T47D (cell line): ENCODE data around the gene LASP1NB.

Experiments
- DNase-seq, 2 experiments: peaks; one replicate each; pipeline versions ENCODE4 v3.0.0 to v3.0.0-alpha.2; 2011 to 2012; ENCODE audit warnings: low read depth in 1 of 2, low spot score in 1 of 2
- JUND ChIP-seq: IDR thresholded peaks from 2 replicates; pipeline ENCODE4 v1.6.1; 2012; ENCODE audit warnings: low read depth
- in situ Hi-C: cut with HindIII; loops from 2 replicates; pipeline ENCODE4 v1.10.0; 2016; ENCODE audit warnings: low sequenced_read_pairs, low pct_unique_long_range_greater_than_20kb

The LASP1NB gene

DNA sequence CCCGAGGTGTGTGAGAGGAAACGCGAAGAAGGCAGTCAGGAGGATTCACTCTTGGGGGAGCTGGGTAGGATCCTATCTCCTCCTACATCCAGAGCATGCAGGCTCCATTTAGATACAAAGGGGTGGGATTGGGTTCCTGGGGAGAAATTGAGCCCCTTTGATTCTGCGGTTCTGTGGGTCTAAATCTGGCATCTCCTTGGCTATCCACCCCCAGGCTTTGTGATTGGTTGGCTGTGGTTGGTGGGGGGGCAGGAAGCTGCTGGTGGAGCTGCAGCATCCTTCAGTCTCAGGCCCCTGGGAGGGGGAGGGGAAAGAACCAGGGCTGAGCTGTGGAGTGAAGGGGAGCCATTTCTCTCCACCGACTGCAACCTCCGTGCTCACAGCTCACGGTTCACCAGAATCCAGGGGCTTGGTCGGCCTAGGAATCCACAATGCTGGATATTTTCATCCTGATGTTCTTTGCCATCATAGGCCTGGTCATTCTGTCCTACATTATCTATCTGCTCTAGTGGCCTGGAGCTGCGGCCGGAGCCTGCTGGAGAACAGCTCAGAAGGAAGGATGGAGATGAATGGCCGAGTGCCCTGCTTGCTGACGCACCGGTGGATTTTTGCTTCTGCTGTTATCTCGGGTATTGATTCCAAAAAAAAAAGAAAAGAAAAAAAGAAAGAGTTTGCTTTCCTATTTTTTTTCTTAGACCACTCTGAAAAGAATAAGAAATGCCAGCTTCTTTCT, at the start of gene LASP1NB:
Gene LASP1NB, plus strand, starts transcription at position 352 of the 733 bp plus-strand sequence.
- in situ Hi-C loops = no loop called here

DNA sequence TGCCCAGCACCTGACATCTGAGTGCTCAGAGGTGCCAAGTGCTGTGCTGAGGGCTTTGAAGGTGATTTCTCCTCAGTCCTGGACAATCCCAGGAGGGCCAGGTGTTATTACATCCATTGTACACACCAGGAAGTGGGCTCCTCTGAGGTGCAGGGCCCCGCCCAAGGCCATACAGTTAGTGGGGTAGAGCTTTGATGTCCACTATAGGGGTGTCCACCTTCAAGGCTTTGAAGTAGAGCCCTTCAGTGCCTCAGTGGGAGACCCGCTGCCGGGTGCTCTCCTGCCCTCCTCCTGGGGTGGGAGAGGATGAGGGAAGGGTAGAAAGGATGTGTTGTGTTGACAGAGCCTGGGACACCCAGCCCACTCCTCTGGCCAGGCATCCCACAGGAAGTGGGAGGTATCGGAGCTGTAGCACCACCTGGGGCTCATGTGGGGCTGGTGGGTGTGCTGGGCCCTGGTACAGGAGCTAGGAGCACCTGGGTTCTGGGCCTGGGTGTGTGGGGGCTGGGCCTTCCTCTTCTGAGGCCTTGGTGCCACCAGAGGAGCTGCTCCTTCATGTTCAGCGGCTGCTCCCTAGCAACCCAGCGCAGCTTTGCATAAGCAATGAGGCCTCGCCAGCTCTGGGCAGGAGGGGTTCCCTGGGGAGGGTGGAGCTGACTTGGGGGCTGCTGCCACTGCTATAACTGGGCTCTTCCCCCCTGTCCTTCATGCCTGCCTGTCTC, 48.1 kb upstream of the LASP1NB start:
- TF ChIP-seq JUND = no peak
- in situ Hi-C loops = no loop called here
- no peak for DNase-seq

More for the DNA sequence above, at the start of gene LASP1NB:
- TF ChIP-seq JUND = no peak
- DNase-seq = no peak

DNA sequence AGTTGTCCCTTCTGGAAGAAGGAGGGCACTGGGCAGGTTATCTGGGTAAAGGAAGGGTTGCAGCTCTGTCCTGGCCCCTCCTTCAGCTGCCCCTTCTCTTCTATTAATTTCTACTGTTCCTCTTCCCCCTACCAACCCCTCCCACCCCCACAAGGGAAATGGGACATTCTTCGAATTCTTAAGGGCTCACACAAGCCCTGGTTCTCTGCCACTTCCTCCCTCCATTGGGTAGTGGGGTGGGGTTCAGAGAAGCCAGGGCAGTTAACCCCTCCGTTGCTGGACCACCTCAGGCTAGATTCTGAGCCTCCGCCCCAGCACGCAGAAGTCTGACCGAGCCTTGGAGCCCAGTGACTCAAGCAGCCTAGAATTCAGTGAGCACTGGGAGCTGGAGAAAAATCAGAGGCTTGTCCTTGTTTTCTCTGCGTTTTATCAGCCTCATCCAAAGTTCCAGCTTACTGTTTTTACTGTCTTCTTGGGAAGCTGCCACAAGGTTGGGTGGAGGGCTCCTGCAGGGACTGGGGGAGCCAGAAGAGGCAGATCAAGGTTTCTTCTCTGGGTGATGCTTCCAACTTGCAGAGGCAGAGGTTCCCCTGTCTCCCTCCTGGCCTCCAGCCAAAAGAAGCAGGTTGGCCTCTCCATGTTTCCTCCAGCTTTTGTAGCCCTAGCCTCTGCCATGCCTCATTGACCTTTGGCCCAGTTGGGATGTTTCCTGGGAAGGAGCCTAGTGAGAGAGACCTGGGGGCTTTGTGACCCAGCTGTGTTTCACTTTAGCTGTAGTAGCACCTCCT, 45.3 kb upstream of the LASP1NB start:
- peak; percentile 72 to 85 for DNase-seq
- no peak for TF ChIP-seq JUND
- in situ Hi-C loops = no loop called here

DNA sequence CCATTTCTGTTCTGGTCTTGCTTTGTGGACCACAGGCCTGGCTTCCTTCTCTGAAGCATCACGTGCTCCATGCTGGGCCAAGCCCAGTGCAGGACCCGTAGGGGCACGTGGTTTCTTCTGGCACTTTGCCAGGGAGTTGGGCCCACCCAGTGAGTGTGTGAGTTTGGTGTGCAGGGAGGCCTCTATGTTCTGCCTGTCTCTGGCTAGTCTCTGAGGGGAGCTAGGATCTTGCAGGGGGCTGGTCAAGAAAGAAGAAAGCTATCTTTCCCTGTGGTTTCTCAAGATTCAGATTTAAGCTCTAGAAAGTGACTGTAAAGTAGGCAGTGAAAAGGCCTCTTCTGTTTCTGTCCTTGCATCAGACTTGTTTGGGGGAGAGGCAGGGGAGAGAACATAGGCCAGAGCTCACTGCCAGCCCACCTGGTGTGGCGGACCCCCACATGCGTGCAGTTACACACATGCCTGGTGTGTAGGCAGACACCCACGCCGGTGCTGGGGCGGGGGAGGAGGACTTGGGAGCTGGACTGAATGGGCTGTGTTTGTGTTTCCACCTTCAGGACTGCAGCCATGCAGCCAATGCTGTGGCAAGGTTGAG, 43.7 kb upstream of the LASP1NB start:
- TF ChIP-seq JUND = no peak
- DNase-seq = no peak
- in situ Hi-C loops = no loop called here

DNA sequence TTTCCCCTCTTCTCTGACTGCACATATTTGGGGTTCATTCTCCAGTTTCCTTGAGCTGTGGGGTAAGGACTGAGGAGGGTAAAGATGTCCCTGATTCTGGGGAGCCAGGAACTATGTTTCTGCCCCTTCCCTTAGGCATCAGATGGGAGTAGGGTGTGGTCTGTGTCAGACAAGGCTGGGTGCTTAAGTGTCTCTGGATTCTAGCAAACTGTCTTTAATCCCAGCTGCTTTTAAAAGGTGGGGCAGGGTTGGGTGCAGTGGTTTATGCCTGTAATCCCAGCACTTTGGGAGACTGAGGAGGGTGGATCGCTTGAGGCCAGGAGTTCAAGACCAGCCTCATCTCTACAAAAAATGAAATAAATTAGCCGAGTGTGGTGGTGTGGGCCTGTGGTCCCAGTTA, 42.5 kb upstream of the LASP1NB start:
- in situ Hi-C loops = no loop called here
- no peak for TF ChIP-seq JUND
- DNase-seq = no peak

DNA sequence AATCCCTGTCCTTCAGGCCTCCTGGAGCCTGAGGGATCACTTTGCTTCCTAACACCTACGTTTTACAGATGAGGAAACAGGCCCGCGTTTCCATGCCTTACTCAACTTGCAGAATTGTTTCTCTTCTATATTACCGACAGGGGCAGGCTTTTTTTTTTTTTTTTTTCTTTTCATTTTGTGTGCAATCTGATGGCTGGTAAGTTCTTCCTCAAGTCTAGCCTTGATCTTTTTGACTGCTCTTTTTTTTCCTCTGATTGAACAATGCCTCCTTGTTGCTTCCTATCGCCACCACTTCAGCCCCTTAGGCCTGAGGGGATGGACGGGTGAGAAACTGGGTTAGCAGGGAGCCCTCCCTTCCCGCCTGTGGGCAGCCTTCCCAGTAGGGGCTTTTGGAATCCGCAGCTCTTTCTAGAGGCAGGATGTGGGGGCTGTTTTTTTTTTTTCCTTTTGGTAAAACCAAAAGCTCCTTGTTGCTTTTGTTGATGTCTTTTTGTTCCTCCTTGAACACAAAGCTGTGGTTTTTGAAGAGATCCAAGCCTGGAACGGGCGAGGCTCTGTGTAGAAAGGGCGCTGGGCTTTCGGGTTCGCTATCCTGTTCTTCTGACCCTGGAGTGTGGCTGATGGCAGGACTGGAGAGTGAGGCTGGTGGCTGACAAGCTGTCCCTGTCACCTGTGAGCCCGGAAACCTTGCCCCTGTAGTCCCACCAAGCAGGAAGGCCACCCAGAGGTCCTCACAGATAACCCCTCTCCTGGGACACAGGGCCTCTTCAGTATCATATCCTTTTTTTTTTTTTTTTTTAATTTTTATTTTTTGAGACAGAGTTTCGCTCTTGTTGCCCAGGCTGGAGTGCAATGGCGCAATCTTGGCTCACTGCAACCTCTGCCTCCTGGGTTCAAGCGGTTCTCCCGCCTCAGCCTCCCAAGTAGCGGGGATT, 41.6 kb upstream of the LASP1NB start:
- no peak for TF ChIP-seq JUND
- no peak for DNase-seq
- in situ Hi-C loops = no loop called here

DNA sequence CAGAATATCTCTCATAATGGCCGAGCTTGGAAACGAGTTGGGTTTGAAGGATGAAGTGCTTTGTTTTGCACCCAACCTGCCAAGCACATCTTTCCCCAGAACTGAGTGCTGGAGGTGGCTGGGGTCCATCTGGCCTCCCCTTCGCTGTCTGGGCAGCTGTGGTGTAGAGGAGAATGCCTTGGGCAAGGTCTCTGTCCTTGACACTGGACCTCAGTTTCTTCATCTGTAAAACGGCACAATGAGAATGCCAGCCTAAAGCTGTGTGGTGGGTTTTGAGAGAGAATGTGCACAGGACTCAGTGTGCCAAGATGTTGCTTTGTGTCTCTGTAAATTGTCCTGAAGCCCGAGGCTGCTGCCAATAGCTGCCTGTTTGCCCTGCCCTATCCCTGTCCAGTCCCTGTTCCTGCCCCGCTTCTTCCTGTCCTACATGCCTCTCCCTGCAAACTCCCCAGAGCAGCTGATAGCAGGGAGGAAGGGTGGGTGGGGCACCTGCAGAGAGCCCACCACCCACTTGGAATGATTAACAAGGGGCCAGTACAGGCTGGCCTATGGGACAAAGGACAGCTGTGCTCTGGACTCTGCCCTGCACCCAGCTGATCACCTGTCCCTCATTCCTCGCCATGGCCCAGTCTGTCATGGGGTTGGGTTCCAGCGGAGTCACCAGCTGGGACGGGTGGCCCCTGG, 40.2 kb upstream of the LASP1NB start:
- no peak for DNase-seq
- in situ Hi-C loops = no loop called here
- TF ChIP-seq JUND = no peak

DNA sequence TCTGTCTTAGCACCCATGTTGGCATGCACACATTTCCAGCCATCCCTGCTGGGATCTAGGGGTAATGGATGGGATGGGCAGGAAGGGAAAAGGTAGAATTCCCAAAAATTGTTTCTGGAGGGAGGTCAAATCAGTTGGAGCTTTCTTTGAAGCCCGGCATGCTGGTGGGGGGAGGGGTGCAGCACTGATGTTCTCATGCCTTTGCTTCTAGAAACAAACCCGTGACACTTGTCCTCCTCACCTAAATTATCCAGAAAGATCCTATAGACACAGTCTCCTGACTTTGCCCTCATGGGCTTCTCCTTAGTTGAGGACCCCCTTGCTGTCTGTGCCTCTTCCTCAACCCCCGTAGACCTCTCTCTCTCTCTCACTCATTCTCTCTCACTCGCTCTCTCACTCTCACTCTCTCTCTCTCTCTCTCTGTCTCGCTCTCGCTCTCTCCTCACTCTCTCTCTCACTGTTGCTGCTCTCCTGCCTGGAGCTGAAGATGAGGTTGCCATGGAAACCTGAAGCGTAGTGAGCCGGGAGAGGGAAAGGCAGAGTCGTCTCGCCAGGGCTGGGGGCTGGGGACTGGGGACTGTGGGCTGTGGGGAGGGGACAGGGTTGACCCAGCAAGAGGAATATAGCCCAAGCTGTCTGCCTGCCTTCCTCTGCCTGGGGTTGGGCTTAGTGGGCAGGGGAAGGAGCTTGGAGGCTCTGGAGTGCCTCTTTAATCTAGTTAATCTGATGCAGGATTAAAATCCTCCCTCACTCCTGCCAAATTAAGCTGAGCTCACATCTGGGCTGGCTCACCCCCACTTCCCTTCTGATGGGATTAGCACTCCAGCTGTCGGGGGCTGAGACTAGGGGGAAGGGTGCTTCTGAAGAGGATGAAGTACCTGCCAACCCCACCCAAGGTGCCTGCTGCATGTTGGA, 39.4 kb upstream of the LASP1NB start:
- no peak for TF ChIP-seq JUND
- in situ Hi-C loops = no loop called here
- DNase-seq = no peak

DNA sequence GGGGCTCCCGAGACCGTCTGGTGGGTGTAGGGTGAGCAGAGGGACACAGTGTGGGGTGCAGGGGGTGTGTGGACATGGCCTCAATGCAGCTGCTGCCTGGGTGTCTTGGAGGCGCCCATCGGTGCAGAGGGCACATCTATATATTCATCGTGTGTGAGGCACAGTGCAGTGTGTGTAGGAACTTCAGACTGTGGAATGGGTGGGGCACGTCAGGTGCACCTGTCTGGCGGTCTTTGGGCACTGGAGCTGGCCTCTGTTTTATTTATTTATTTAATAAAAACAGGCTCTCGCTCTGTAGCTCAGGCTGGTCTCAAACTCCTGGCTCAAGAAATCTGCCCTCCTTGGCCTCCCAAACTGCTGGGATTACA, 38.8 kb upstream of the LASP1NB start:
- in situ Hi-C loops = no loop called here
- TF ChIP-seq JUND = no peak
- no peak for DNase-seq

DNA sequence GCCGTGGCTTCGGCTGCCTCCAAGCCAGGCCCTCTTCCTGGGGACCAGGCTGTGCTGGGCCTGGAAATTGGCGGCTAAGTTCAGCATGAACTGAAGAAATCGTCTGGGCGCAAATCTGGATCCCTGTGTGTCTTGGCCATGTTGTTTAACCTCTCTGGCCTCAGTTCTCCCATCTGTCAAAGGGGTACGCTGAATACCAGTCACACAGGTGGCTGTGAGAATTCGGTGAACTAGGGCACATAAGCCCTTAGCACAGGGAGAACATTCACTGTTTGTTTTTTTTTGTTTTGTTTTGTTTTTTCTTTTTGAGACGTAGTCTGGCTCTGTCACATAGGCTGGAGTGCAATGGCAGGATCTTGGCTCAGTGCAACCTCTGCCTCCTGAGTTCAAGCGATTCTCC, 36.6 kb upstream of the LASP1NB start:
- in situ Hi-C loops = no loop called here
- no peak for TF ChIP-seq JUND
- no peak for DNase-seq
